ENCODE measurements around the gene FAM98C. TPM values are rescaled to one million over a fixed set of nuclear protein-coding genes. Genes with fewer than 3 reads are reported as not detected.
A peak's percentile ranks its signal among the peaks of the same experiment; 100 is the strongest.

FAM98C gene
- total and polyA plus RNA-seq, 9 donors, result 8.0 to 15.4 (median 9.3) TPM

GRCh38 chr19:38375748-38376147, 27.1 kb upstream of the FAM98C start:
- Histone ChIP-seq H3K4me1 (ENCODE audit: control insufficient read depth, insufficient read depth, low read length) (peaks cover 20% of the 10 kb centered on the region), H3K4me3 (ENCODE audit: low read length) (peak overlapping the region; percentile 98), H3K36me3 (ENCODE audit: control insufficient read depth, insufficient read depth, low read length) (peaks cover 37% of the 10 kb centered on the region), H3K27me3 (ENCODE audit: control insufficient read depth, insufficient read depth, low read length) (peaks cover 4% of the 10 kb centered on the region), H3K27ac (ENCODE audit: low read length) (peak overlapping the region; percentile 98), H3K9me3 (replicated peaks; ENCODE audit: control insufficient read depth, low read depth, low read length) (no peaks in the 10 kb centered on the region)
- WGBS (ENCODE audit: insufficient coverage), result 60% methylated on average over 4 of the region's 5 CpGs
- peak; percentile 36 for DNase-seq

DNA sequence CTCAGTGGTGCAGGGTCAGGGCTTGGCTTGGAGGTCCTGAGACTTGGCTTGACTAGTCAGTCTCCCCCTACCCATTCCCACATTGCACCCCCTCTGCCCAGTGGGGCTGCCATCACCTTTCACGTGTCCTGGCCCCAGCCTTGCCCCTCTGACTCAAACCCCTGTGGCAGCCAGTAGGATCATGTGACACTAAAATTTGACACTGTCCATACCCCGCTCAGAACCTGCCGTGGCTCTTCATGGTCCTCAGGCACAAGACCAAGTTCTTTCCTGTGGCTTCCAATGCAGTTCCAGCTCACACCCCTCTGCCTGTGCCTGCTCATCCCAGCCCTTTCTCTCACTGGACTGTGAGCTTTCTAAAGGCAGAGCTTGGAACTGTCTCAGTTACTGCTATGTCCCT, 26.3 kb upstream of the FAM98C start:
- Histone ChIP-seq H3K9me3 (replicated peaks; ENCODE audit: control insufficient read depth, low read depth, low read length) (no peaks in the 10 kb centered on the region), H3K4me3 (ENCODE audit: low read length) (no peak overlapping the region), H3K4me1 (ENCODE audit: control insufficient read depth, insufficient read depth, low read length) (peaks cover 20% of the 10 kb centered on the region), H3K27ac (ENCODE audit: low read length) (no peak overlapping the region), H3K36me3 (ENCODE audit: control insufficient read depth, insufficient read depth, low read length) (peaks cover 45% of the 10 kb centered on the region), H3K27me3 (ENCODE audit: control insufficient read depth, insufficient read depth, low read length) (no peaks in the 10 kb centered on the region)
- no peak for DNase-seq
- 66% methylated on average over 3 of the region's 3 CpGs for WGBS (ENCODE audit: insufficient coverage)

- Histone ChIP-seq H3K27ac (ENCODE audit: low read length) (no peak overlapping the region), H3K36me3 (ENCODE audit: control insufficient read depth, insufficient read depth, low read length) (peaks cover 50% of the 10 kb centered on the region), H3K27me3 (ENCODE audit: control insufficient read depth, insufficient read depth, low read length) (no peaks in the 10 kb centered on the region), H3K4me1 (ENCODE audit: control insufficient read depth, insufficient read depth, low read length) (peaks cover 20% of the 10 kb centered on the region), H3K4me3 (ENCODE audit: low read length) (no peak overlapping the region), H3K9me3 (replicated peaks; ENCODE audit: control insufficient read depth, low read depth, low read length) (no peaks in the 10 kb centered on the region)
- no CpG with 5 or more reads among the region's 4 CpGs for WGBS (ENCODE audit: insufficient coverage)
- DNase-seq, result no peak
These were observed 25.8 kb upstream of the FAM98C start for GRCh38 chr19:38377052-38377451.

GRCh38 chr19:38378866-38379265, 24.0 kb upstream of the FAM98C start:
- no peak for DNase-seq
- WGBS (ENCODE audit: insufficient coverage), result 99% methylated on average over 10 of the region's 10 CpGs
- no peaks in the 10 kb centered on the region for H3K9me3 ChIP-seq (replicated peaks; ENCODE audit: control insufficient read depth, low read depth, low read length)
- peaks cover 20% of the 10 kb centered on the region for H3K4me1 ChIP-seq (ENCODE audit: control insufficient read depth, insufficient read depth, low read length)
- no peak overlapping the region for H3K27ac ChIP-seq (ENCODE audit: low read length)
- H3K36me3 ChIP-seq (ENCODE audit: control insufficient read depth, insufficient read depth, low read length), result peaks cover 66% of the 10 kb centered on the region
- H3K27me3 ChIP-seq (ENCODE audit: control insufficient read depth, insufficient read depth, low read length), result peaks cover 11% of the 10 kb centered on the region
- no peak overlapping the region for H3K4me3 ChIP-seq (ENCODE audit: low read length)

- Histone ChIP-seq H3K27me3 (ENCODE audit: control insufficient read depth, insufficient read depth, low read length) (peaks cover 34% of the 10 kb centered on the region), H3K4me3 (ENCODE audit: low read length) (no peak overlapping the region), H3K36me3 (ENCODE audit: control insufficient read depth, insufficient read depth, low read length) (peaks cover 75% of the 10 kb centered on the region), H3K9me3 (replicated peaks; ENCODE audit: control insufficient read depth, low read depth, low read length) (no peaks in the 10 kb centered on the region), H3K4me1 (ENCODE audit: control insufficient read depth, insufficient read depth, low read length) (peaks cover 13% of the 10 kb centered on the region), H3K27ac (ENCODE audit: low read length) (no peak overlapping the region)
- WGBS (ENCODE audit: insufficient coverage), result 87% methylated on average over 7 of the region's 9 CpGs
- no peak for DNase-seq
These were observed 21.8 kb upstream of the FAM98C start for GRCh38 chr19:38381138-38381537.

GRCh38 chr19:38383184-38383583, 19.7 kb upstream of the FAM98C start:
- Histone ChIP-seq H3K4me3 (ENCODE audit: low read length) (no peak overlapping the region), H3K27ac (ENCODE audit: low read length) (no peak overlapping the region), H3K9me3 (replicated peaks; ENCODE audit: control insufficient read depth, low read depth, low read length) (no peaks in the 10 kb centered on the region), H3K27me3 (ENCODE audit: control insufficient read depth, insufficient read depth, low read length) (peaks cover 54% of the 10 kb centered on the region), H3K4me1 (ENCODE audit: control insufficient read depth, insufficient read depth, low read length) (peaks cover 23% of the 10 kb centered on the region), H3K36me3 (ENCODE audit: control insufficient read depth, insufficient read depth, low read length) (peaks cover 63% of the 10 kb centered on the region)
- WGBS (ENCODE audit: insufficient coverage), result 83% methylated on average over 2 of the region's 10 CpGs
- DNase-seq, result no peak

- H3K4me3 ChIP-seq (ENCODE audit: low read length), result no peak overlapping the region
- peaks cover 58% of the 10 kb centered on the region for H3K27me3 ChIP-seq (ENCODE audit: control insufficient read depth, insufficient read depth, low read length)
- peaks cover 62% of the 10 kb centered on the region for H3K36me3 ChIP-seq (ENCODE audit: control insufficient read depth, insufficient read depth, low read length)
- peaks cover 27% of the 10 kb centered on the region for H3K4me1 ChIP-seq (ENCODE audit: control insufficient read depth, insufficient read depth, low read length)
- H3K9me3 ChIP-seq (replicated peaks; ENCODE audit: control insufficient read depth, low read depth, low read length), result no peaks in the 10 kb centered on the region
- H3K27ac ChIP-seq (ENCODE audit: low read length), result no peak overlapping the region
- DNase-seq, result no peak
- whole genome bisulfite sequencing (ENCODE audit: insufficient coverage), result no CpG with 5 or more reads among the region's 2 CpGs
These were observed 19.1 kb upstream of the FAM98C start for GRCh38 chr19:38383743-38384142.

GRCh38 chr19:38384209-38385027, 18.5 kb upstream of the FAM98C start:
- Histone ChIP-seq H3K9me3 (replicated peaks; ENCODE audit: control insufficient read depth, low read depth, low read length) (no peaks in the 10 kb centered on the region), H3K27me3 (ENCODE audit: control insufficient read depth, insufficient read depth, low read length) (peaks cover 65% of the 10 kb centered on the region), H3K4me1 (ENCODE audit: control insufficient read depth, insufficient read depth, low read length) (peaks cover 32% of the 10 kb centered on the region), H3K36me3 (ENCODE audit: control insufficient read depth, insufficient read depth, low read length) (peaks cover 55% of the 10 kb centered on the region), H3K27ac (ENCODE audit: low read length) (no peak overlapping the region), H3K4me3 (ENCODE audit: low read length) (no peak overlapping the region)
- 78% methylated on average over 8 of the region's 10 CpGs for WGBS (ENCODE audit: insufficient coverage)
- DNase-seq, result no peak

DNA sequence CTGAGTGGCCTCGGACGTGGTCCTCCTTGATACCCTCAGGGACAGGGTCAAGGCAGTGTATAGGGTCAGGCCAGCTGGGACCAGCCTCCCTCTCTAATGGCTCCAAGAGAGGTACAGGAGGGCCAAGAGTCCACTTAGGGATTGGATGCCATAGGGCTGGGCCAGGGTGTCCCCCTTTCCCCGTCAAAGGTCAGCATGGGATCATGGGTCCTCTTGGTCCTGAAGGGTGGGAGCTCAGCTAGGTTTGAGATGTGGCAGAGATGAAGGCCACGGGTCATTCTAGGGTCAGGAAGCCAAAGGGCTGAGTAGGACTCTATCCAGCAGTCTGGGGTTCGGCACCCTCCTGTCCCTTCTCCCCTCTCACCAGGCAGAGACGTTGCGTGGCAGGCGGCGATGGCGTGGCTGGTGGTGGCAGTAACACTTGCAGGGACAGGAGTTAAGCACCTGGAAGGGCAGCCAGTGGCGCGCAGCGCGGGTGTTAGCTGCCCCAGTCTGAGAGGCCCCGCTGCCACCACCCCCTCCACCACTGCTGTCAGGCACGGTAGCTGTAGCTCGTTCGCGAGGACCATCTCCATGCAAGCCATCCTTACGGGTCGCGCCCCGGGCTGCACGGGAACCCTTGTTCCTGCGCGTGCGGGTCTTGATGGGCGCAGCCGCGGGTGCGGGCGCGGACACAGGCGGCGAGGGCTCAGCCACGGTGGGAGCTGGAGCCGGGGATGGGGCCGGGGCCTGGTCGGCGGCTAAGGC, 17.7 kb upstream of the FAM98C start:
- Histone ChIP-seq H3K36me3 (ENCODE audit: control insufficient read depth, insufficient read depth, low read length) (peaks cover 50% of the 10 kb centered on the region), H3K4me1 (ENCODE audit: control insufficient read depth, insufficient read depth, low read length) (peaks cover 32% of the 10 kb centered on the region), H3K27ac (ENCODE audit: low read length) (no peak overlapping the region), H3K4me3 (ENCODE audit: low read length) (no peak overlapping the region), H3K27me3 (ENCODE audit: control insufficient read depth, insufficient read depth, low read length) (peaks cover 73% of the 10 kb centered on the region), H3K9me3 (replicated peaks; ENCODE audit: control insufficient read depth, low read depth, low read length) (no peaks in the 10 kb centered on the region)
- DNase-seq, result no peak
- WGBS (ENCODE audit: insufficient coverage), result 57% methylated on average over 34 of the region's 40 CpGs

- Histone ChIP-seq H3K36me3 (ENCODE audit: control insufficient read depth, insufficient read depth, low read length) (peaks cover 43% of the 10 kb centered on the region), H3K4me3 (ENCODE audit: low read length) (no peak overlapping the region), H3K27me3 (ENCODE audit: control insufficient read depth, insufficient read depth, low read length) (peaks cover 79% of the 10 kb centered on the region), H3K4me1 (ENCODE audit: control insufficient read depth, insufficient read depth, low read length) (peaks cover 32% of the 10 kb centered on the region), H3K27ac (ENCODE audit: low read length) (no peak overlapping the region), H3K9me3 (replicated peaks; ENCODE audit: control insufficient read depth, low read depth, low read length) (no peaks in the 10 kb centered on the region)
- DNase-seq, result no peak
- 22% methylated on average over 35 of the region's 40 CpGs for WGBS (ENCODE audit: insufficient coverage)
These were observed 17.1 kb upstream of the FAM98C start for GRCh38 chr19:38385804-38386257.
